ENCODE results near the gene CELF1.

CELF1 gene

GRCh38 chr11:47426062-47426956, 126.6 kb downstream of the CELF1 start, which contains the start of gene PSMC3:
TSS of gene PSMC3 (minus strand) at chr11:47426439. CDS start at chr11:47426279, 160 bp downstream.
- no peaks in the 10 kb centered on the region for H3K27me3 ChIP-seq (ENCODE audit: low read depth, low read length)
- peaks cover 21 to 36% of the 10 kb centered on the region in 2 donors for H3K36me3 ChIP-seq (ENCODE audit: control insufficient read depth in 1 of 2, insufficient read depth in 2 of 2, low read length in 2 of 2)
- H3K9me3 ChIP-seq (ENCODE audit: control insufficient read depth in 1 of 2, low read length in 2 of 2): no peaks in the 10 kb centered on the region
- H3K27ac ChIP-seq (ENCODE audit: low read length): peak within 1 kb of the TSS; percentile 94
- peaks cover 6 to 16% of the 10 kb centered on the region in 2 donors for H3K4me1 ChIP-seq (ENCODE audit: control insufficient read depth in 1 of 2, insufficient read depth in 2 of 2, low read length in 2 of 2)
- H3K4me3 ChIP-seq (ENCODE audit: low read depth in 1 of 2, low read length in 2 of 2): peak within 1 kb of the TSS; percentile 85 to 87

GRCh38 chr11:47425611-47426010, 127.3 kb downstream of the CELF1 start:
- H3K27ac ChIP-seq (ENCODE audit: low read length): peak overlapping the region; percentile 94

GRCh38 chr11:47418454-47419259, 134.3 kb downstream of the CELF1 start:
- Histone ChIP-seq H3K9me3 (ENCODE audit: control insufficient read depth in 1 of 2, low read length in 2 of 2) (no peaks in the 10 kb centered on the region), H3K4me1 (ENCODE audit: control insufficient read depth in 1 of 2, insufficient read depth in 2 of 2, low read length in 2 of 2) (peaks cover 0 to 29% of the 10 kb centered on the region in 2 donors), H3K27me3 (ENCODE audit: low read depth, low read length) (no peaks in the 10 kb centered on the region), H3K4me3 (ENCODE audit: low read depth in 1 of 2, low read length in 2 of 2) (no peak overlapping the region), H3K27ac (ENCODE audit: low read length) (no peak overlapping the region), H3K36me3 (ENCODE audit: control insufficient read depth in 1 of 2, insufficient read depth in 2 of 2, low read length in 2 of 2) (peaks cover 46 to 83% of the 10 kb centered on the region in 2 donors)

More at GRCh38 chr11:47425611-47426010, 127.3 kb downstream of the CELF1 start:
- no peaks in the 10 kb centered on the region for H3K27me3 ChIP-seq (ENCODE audit: low read depth, low read length)
- H3K9me3 ChIP-seq (ENCODE audit: control insufficient read depth in 1 of 2, low read length in 2 of 2): no peaks in the 10 kb centered on the region
- peaks cover 6 to 16% of the 10 kb centered on the region in 2 donors for H3K4me1 ChIP-seq (ENCODE audit: control insufficient read depth in 1 of 2, insufficient read depth in 2 of 2, low read length in 2 of 2)
- peak overlapping the region; percentile 85 to 87 for H3K4me3 ChIP-seq (ENCODE audit: low read depth in 1 of 2, low read length in 2 of 2)
- H3K36me3 ChIP-seq (ENCODE audit: control insufficient read depth in 1 of 2, insufficient read depth in 2 of 2, low read length in 2 of 2): peaks cover 26 to 43% of the 10 kb centered on the region in 2 donors

GRCh38 chr11:47417712-47418111, 135.2 kb downstream of the CELF1 start:
- Histone ChIP-seq H3K27ac (ENCODE audit: low read length) (no peak overlapping the region), H3K4me3 (ENCODE audit: low read depth in 1 of 2, low read length in 2 of 2) (no peak overlapping the region), H3K9me3 (ENCODE audit: control insufficient read depth in 1 of 2, low read length in 2 of 2) (no peaks in the 10 kb centered on the region), H3K36me3 (ENCODE audit: control insufficient read depth in 1 of 2, insufficient read depth in 2 of 2, low read length in 2 of 2) (peaks cover 48 to 79% of the 10 kb centered on the region in 2 donors), H3K27me3 (ENCODE audit: low read depth, low read length) (no peaks in the 10 kb centered on the region), H3K4me1 (ENCODE audit: control insufficient read depth in 1 of 2, insufficient read depth in 2 of 2, low read length in 2 of 2) (peaks cover 0 to 33% of the 10 kb centered on the region in 2 donors)

- peak overlapping the region; percentile 45 for H3K27ac ChIP-seq (ENCODE audit: low read length)
- H3K27me3 ChIP-seq (ENCODE audit: low read depth, low read length): no peaks in the 10 kb centered on the region
- H3K9me3 ChIP-seq (ENCODE audit: control insufficient read depth in 1 of 2, low read length in 2 of 2): no peaks in the 10 kb centered on the region
- peaks cover 0 to 35% of the 10 kb centered on the region in 2 donors for H3K4me1 ChIP-seq (ENCODE audit: control insufficient read depth in 1 of 2, insufficient read depth in 2 of 2, low read length in 2 of 2)
- peaks cover 41 to 73% of the 10 kb centered on the region in 2 donors for H3K36me3 ChIP-seq (ENCODE audit: control insufficient read depth in 1 of 2, insufficient read depth in 2 of 2, low read length in 2 of 2)
- peak overlapping the region in 1 of 2 donors; percentile 32 for H3K4me3 ChIP-seq (ENCODE audit: low read depth in 1 of 2, low read length in 2 of 2)
Observed at GRCh38 chr11:47415949-47416472, 136.9 kb downstream of the CELF1 start.

Data from muscle layer of duodenum (tissue), 2 donors.